SK-N-SH treated with all-trans-retinoic acid at 6 μM for 48 hours (cell line): ENCODE data around the gene PEPD.

Source experiments
- ATAC-seq: fragments of 200-7000 bp; cut with Tn5 transposase; 3 replicates; pipeline ENCODE4 v1.9.1; 2020; ENCODE audit warnings: mild to moderate bottlenecking, moderate library complexity
- ARNTL ChIP-seq: fragments of 450-650 bp; formaldehyde crosslinking; IDR thresholded peaks from 2 replicates; pipeline ENCODE4 v1.5.0; 2020; ENCODE audit warnings: low read depth, mild to moderate bottlenecking, moderate library complexity, borderline replicate concordance
- BACH2 ChIP-seq: fragments of 250-450 bp; sonication (Bioruptor Pico); IDR thresholded peaks from 2 replicates; pipeline ENCODE4 v1.9.0; 2021; ENCODE audit warnings: mild to moderate bottlenecking, borderline replicate concordance
- CREB5 ChIP-seq: fragments of 250-450 bp; sonication (Bioruptor Pico); IDR thresholded peaks from 2 replicates; pipeline ENCODE4 v1.5.1; 2020; ENCODE audit warnings: low read depth, mild to moderate bottlenecking, moderate library complexity
- CSDC2 ChIP-seq: fragments of 250-450 bp; sonication (Bioruptor Pico); IDR thresholded peaks from 2 replicates; pipeline ENCODE4 v1.5.0; 2020; ENCODE audit warnings: mild to moderate bottlenecking, moderate library complexity
- ESRRG ChIP-seq: fragments of 250-450 bp; sonication (Bioruptor Pico); IDR thresholded peaks from 2 replicates; pipeline ENCODE4 v1.6.1; 2021; ENCODE audit warnings: mild to moderate bottlenecking
- GLIS3 ChIP-seq: fragments of 250-450 bp; sonication (Bioruptor Pico); IDR thresholded peaks from 2 replicates; pipeline ENCODE4 v1.5.0; 2020; ENCODE audit warnings: mild to moderate bottlenecking, moderate library complexity
- ISL1 ChIP-seq: fragments of 250-450 bp; sonication (Bioruptor Pico); IDR thresholded peaks from 2 replicates; pipeline ENCODE4 v2.1.2; 2022; ENCODE audit warnings: mild to moderate bottlenecking, moderate library complexity
- OSR1 ChIP-seq: fragments of 250-450 bp; sonication (Bioruptor Pico); IDR thresholded peaks from 2 replicates; pipeline ENCODE4 v1.8.0; 2022; ENCODE audit warnings: moderate library complexity, mild to moderate bottlenecking, inconsistent platforms
- PPARA ChIP-seq: fragments of 250-450 bp; sonication (Bioruptor Pico); IDR thresholded peaks from 2 replicates; pipeline ENCODE4 v1.5.0; 2020; ENCODE audit warnings: mild to moderate bottlenecking, borderline replicate concordance
- RARB ChIP-seq: fragments of 250-450 bp; sonication (Bioruptor Pico); IDR thresholded peaks from 2 replicates; pipeline ENCODE4 v1.8.0; 2021; ENCODE audit warnings: mild to moderate bottlenecking, moderate library complexity
- SNAI2 ChIP-seq: fragments of 250-450 bp; sonication (Bioruptor Pico); IDR thresholded peaks from 2 replicates; pipeline ENCODE4 v1.5.0; 2020; ENCODE audit warnings: mild to moderate bottlenecking, moderate library complexity
- TCF4 ChIP-seq: fragments of 250-450 bp; sonication (Bioruptor Pico); IDR thresholded peaks from 2 replicates; pipeline ENCODE4 v1.8.0; 2021; ENCODE audit warnings: mild to moderate bottlenecking, moderate library complexity, borderline replicate concordance
- TOX ChIP-seq: fragments of 250-450 bp; sonication (Bioruptor Pico); IDR thresholded peaks from 2 replicates; pipeline ENCODE4 v1.8.0; 2021; ENCODE audit warnings: mild to moderate bottlenecking, moderate library complexity, borderline replicate concordance
- TSHZ2 ChIP-seq: fragments of 250-450 bp; sonication (Bioruptor Pico); IDR thresholded peaks from 2 replicates; pipeline ENCODE4 v1.5.0; 2020; ENCODE audit warnings: mild to moderate bottlenecking, moderate library complexity
- ZC3H10 ChIP-seq: fragments of 250-450 bp; sonication (Bioruptor Pico); IDR thresholded peaks from 2 replicates; pipeline ENCODE4 v1.5.1; 2021; ENCODE audit warnings: mild to moderate bottlenecking, moderate library complexity
- ZFP3 ChIP-seq: fragments of 250-450 bp; sonication (Bioruptor Pico); IDR thresholded peaks from 2 replicates; pipeline ENCODE4 v1.5.0; 2020; ENCODE audit warnings: mild to moderate bottlenecking, moderate library complexity
- ZFP30 ChIP-seq: fragments of 450-650 bp; formaldehyde crosslinking; IDR thresholded peaks from 2 replicates; pipeline ENCODE4 v1.5.0; 2022; ENCODE audit warnings: mild to moderate bottlenecking, moderate library complexity
- ZNF8 ChIP-seq: fragments of 450-650 bp; formaldehyde crosslinking; IDR thresholded peaks from 2 replicates; pipeline ENCODE4 v1.5.0; 2020; ENCODE audit warnings: mild to moderate bottlenecking, moderate library complexity
- TF ChIP-seq, protein P1 (sequence below): fragments of 250-450 bp; sonication (Bioruptor Pico); IDR thresholded peaks from 2 replicates; pipeline ENCODE4 v1.8.0; 2020; ENCODE audit warnings: mild to moderate bottlenecking, moderate library complexity, borderline replicate concordance
- TF ChIP-seq, protein P2 (sequence below): fragments of 250-450 bp; sonication (Bioruptor Pico); IDR thresholded peaks from 2 replicates; pipeline ENCODE4 v1.5.1; 2021; ENCODE audit warnings: mild to moderate bottlenecking, moderate library complexity
- TF ChIP-seq, protein P3 (sequence below): fragments of 250-450 bp; sonication (Bioruptor Pico); IDR thresholded peaks from 2 replicates; pipeline ENCODE4 v1.8.0; 2021; ENCODE audit warnings: low read depth, mild to moderate bottlenecking, moderate library complexity, borderline replicate concordance

Gene PEPD

DNA sequence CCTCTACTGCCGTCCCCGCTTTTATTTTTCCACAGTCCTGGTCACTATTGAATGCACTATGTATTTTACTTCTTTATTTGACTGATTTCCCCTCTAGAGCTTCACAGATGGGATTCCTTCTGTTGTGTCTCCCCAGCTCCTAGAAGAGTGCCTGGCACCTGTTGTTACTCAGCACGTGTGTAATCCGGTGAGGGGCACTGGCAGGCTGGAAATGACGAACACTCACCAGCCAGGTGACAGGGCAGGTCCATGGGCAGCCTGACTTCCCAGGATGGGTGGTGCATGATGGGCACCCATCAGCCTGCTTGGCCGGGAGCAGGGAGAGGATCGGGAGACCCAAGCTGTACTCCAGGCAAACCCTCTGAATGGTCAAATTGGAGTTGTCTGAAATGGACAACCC, 80.9 kb downstream of the PEPD start:
- TF ChIP-seq ESRRG, result no peak
- TF ChIP-seq, protein P1, sequence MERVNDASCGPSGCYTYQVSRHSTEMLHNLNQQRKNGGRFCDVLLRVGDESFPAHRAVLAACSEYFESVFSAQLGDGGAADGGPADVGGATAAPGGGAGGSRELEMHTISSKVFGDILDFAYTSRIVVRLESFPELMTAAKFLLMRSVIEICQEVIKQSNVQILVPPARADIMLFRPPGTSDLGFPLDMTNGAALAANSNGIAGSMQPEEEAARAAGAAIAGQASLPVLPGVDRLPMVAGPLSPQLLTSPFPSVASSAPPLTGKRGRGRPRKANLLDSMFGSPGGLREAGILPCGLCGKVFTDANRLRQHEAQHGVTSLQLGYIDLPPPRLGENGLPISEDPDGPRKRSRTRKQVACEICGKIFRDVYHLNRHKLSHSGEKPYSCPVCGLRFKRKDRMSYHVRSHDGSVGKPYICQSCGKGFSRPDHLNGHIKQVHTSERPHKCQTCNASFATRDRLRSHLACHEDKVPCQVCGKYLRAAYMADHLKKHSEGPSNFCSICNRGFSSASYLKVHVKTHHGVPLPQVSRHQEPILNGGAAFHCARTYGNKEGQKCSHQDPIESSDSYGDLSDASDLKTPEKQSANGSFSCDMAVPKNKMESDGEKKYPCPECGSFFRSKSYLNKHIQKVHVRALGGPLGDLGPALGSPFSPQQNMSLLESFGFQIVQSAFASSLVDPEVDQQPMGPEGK (CRISPR knock-in tag), result no peak
- no peak for TF ChIP-seq ISL1 (CRISPR knock-in tag)
- TF ChIP-seq BACH2 (CRISPR knock-in tag), result no peak
- TF ChIP-seq GLIS3 (CRISPR knock-in tag), result no peak
- TF ChIP-seq TSHZ2, result no peak
- TF ChIP-seq ZC3H10 (CRISPR knock-in tag), result no peak
- no peak for TF ChIP-seq OSR1 (CRISPR knock-in tag)
- TF ChIP-seq ZFP3, result no peak
- TF ChIP-seq ZNF8 (CRISPR knock-in tag), result no peak
- TF ChIP-seq, protein P2, sequence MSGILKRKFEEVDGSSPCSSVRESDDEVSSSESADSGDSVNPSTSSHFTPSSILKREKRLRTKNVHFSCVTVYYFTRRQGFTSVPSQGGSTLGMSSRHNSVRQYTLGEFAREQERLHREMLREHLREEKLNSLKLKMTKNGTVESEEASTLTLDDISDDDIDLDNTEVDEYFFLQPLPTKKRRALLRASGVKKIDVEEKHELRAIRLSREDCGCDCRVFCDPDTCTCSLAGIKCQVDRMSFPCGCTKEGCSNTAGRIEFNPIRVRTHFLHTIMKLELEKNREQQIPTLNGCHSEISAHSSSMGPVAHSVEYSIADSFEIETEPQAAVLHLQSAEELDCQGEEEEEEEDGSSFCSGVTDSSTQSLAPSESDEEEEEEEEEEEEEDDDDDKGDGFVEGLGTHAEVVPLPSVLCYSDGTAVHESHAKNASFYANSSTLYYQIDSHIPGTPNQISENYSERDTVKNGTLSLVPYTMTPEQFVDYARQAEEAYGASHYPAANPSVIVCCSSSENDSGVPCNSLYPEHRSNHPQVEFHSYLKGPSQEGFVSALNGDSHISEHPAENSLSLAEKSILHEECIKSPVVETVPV (CRISPR knock-in tag), result no peak
- TF ChIP-seq TOX (CRISPR knock-in tag), result no peak
- no peak for ATAC-seq

DNA sequence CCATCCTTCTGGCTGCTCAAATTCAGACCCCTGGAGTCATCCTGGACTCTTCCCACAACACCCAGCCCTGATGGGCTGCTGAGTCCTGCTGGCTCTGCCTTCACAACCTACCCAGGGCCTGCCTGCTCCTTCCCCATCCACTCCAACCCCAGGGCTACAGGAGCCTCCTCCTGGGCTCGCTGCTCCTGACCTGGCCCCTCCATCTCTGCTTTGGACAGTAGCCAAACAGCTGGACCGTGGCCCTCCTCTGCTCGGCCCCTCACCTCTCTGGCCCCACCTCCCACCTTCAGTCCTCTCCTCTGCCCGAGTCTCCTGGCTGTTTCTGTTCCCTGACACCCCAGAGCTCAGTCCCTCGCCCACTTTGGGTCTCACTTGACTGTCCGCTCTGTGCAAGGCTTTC, 81.3 kb downstream of the PEPD start:
- TF ChIP-seq ZFP30 (CRISPR knock-in tag), result no peak
- no peak for TF ChIP-seq TOX (CRISPR knock-in tag)
- TF ChIP-seq ARNTL, result no peak
- TF ChIP-seq, protein P3, sequence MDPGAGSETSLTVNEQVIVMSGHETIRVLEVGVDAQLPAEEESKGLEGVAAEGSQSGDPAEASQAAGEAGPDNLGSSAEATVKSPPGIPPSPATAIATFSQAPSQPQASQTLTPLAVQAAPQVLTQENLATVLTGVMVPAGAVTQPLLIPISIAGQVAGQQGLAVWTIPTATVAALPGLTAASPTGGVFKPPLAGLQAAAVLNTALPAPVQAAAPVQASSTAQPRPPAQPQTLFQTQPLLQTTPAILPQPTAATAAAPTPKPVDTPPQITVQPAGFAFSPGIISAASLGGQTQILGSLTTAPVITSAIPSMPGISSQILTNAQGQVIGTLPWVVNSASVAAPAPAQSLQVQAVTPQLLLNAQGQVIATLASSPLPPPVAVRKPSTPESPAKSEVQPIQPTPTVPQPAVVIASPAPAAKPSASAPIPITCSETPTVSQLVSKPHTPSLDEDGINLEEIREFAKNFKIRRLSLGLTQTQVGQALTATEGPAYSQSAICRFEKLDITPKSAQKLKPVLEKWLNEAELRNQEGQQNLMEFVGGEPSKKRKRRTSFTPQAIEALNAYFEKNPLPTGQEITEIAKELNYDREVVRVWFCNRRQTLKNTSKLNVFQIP (CRISPR knock-in tag), result no peak
- no peak for TF ChIP-seq BACH2 (CRISPR knock-in tag)
- no peak for TF ChIP-seq ESRRG
- no peak for TF ChIP-seq CREB5
- TF ChIP-seq CSDC2 (CRISPR knock-in tag), result no peak
- TF ChIP-seq SNAI2 (CRISPR knock-in tag), result no peak
- no peak for TF ChIP-seq ZNF8 (CRISPR knock-in tag)
- TF ChIP-seq TCF4, result no peak
- no peak for TF ChIP-seq RARB (CRISPR knock-in tag)
- no peak for TF ChIP-seq PPARA (CRISPR knock-in tag)
- TF ChIP-seq OSR1 (CRISPR knock-in tag), result no peak
- no peak for TF ChIP-seq GLIS3 (CRISPR knock-in tag)

GRCh38 chr19:33438987-33439781, 82.4 kb downstream of the PEPD start:
- ATAC-seq, result no peak
- TF ChIP-seq, protein P1 (CRISPR knock-in tag), result no peak
- no peak for TF ChIP-seq ZNF8 (CRISPR knock-in tag)
- TF ChIP-seq SNAI2 (CRISPR knock-in tag), result no peak
- no peak for TF ChIP-seq PPARA (CRISPR knock-in tag)
- no peak for TF ChIP-seq TSHZ2

More for the DNA sequence above, 81.3 kb downstream of the PEPD start:
- no peak for ATAC-seq
